Measurements from ENCODE around the gene RNF220.

DNA sequence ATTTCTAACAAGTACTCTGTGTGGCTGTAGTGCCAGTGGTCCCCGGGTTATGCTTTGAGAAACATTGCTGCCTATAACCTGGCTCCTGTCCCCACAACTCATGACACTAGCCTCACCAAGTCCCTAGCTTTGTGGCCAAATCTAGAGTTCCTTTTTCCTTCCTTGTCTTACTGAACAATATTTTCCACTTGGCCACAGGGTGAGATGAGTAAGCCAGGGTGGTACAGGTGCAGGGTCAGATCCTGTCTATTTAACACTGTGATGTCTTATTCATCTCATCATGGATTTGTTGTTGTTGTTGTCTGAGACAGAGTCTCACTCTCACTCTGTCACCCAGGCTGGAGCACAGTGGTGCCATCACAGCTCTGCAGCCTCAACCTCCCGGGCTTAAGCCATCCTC lies 288.1 kb downstream of the RNF220 start:
- TF ChIP-seq POLR2A (IDR thresholded peaks at IDR 0.05): no peak
- TF ChIP-seq, protein P1, sequence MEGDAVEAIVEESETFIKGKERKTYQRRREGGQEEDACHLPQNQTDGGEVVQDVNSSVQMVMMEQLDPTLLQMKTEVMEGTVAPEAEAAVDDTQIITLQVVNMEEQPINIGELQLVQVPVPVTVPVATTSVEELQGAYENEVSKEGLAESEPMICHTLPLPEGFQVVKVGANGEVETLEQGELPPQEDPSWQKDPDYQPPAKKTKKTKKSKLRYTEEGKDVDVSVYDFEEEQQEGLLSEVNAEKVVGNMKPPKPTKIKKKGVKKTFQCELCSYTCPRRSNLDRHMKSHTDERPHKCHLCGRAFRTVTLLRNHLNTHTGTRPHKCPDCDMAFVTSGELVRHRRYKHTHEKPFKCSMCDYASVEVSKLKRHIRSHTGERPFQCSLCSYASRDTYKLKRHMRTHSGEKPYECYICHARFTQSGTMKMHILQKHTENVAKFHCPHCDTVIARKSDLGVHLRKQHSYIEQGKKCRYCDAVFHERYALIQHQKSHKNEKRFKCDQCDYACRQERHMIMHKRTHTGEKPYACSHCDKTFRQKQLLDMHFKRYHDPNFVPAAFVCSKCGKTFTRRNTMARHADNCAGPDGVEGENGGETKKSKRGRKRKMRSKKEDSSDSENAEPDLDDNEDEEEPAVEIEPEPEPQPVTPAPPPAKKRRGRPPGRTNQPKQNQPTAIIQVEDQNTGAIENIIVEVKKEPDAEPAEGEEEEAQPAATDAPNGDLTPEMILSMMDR (IDR thresholded peaks at IDR 0.05): no peak

Data from heart left ventricle (tissue), 13 donors.